ENCODE measurements around the gene MYO1F. TPM values are rescaled to one million over a fixed set of nuclear protein-coding genes. Genes with fewer than 3 reads are reported as not detected.
"Not testable (repeated sequence)": the region's sequence is repeated elsewhere in the genome, so short reads cannot be mapped to it uniquely, and the experiment has no call there.

Gene MYO1F
- total RNA-seq, 1 donor from 2014 or later = 0.69 TPM

GRCh38 chr19:8575467-8575997 is 1.7 kb downstream of the MYO1F start:
- DNase-seq (ENCODE audit: low spot score in 2 of 2, unreplicated experiment in 2 of 2) = no peak
- Mint-ChIP-seq H3K4me3 (no peak overlapping the region), H3K27ac (no peak overlapping the region), H3K9me3 (no peaks in the 10 kb centered on the region), H3K36me3 (no peaks in the 10 kb centered on the region), H3K27me3 (ENCODE audit: low read depth) (peaks cover 29% of the 10 kb centered on the region), H3K4me1 (peaks cover 5% of the 10 kb centered on the region)
- TF ChIP-seq CTCF (IDR thresholded peaks at IDR 0.05; ENCODE audit: unreplicated experiment) = no peak

- H3K4me1 Mint-ChIP-seq; H3K4me3 Mint-ChIP-seq; H3K27ac Mint-ChIP-seq; H3K36me3 Mint-ChIP-seq; H3K9me3 Mint-ChIP-seq; DNase-seq (ENCODE audit: low spot score in 2 of 2, unreplicated experiment in 2 of 2): not testable (repeated sequence)
- H3K27me3 Mint-ChIP-seq (ENCODE audit: low read depth) = peaks cover 28% of the 10 kb centered on the region
Observed at GRCh38 chr19:8574619-8574922, 2.7 kb downstream of the MYO1F start.

- H3K9me3 Mint-ChIP-seq = no peaks in the 10 kb centered on the region
- H3K36me3 Mint-ChIP-seq = no peaks in the 10 kb centered on the region
- DNase-seq (ENCODE audit: low spot score in 2 of 2, unreplicated experiment in 2 of 2) = no peak
- H3K27ac Mint-ChIP-seq = no peak overlapping the region
- H3K4me1 Mint-ChIP-seq = peaks cover 5% of the 10 kb centered on the region
- peaks cover 17% of the 10 kb centered on the region for H3K27me3 Mint-ChIP-seq (ENCODE audit: low read depth)
- TF ChIP-seq CTCF (IDR thresholded peaks at IDR 0.05; ENCODE audit: unreplicated experiment) = no peak
- H3K4me3 Mint-ChIP-seq = no peak overlapping the region
Observed at GRCh38 chr19:8573316-8573715, 3.9 kb downstream of the MYO1F start.

GRCh38 chr19:8571006-8571411 is 6.2 kb downstream of the MYO1F start:
- H3K36me3 Mint-ChIP-seq = no peaks in the 10 kb centered on the region
- H3K9me3 Mint-ChIP-seq = no peaks in the 10 kb centered on the region
- H3K27ac Mint-ChIP-seq = no peak overlapping the region
- peaks cover 3% of the 10 kb centered on the region for H3K4me1 Mint-ChIP-seq
- no peak for DNase-seq (ENCODE audit: low spot score in 2 of 2, unreplicated experiment in 2 of 2)
- peaks cover 6% of the 10 kb centered on the region for H3K27me3 Mint-ChIP-seq (ENCODE audit: low read depth)
- no peak overlapping the region for H3K4me3 Mint-ChIP-seq
- no peak for TF ChIP-seq CTCF (IDR thresholded peaks at IDR 0.05; ENCODE audit: unreplicated experiment)

GRCh38 chr19:8569066-8569771 is 8.0 kb downstream of the MYO1F start:
- Mint-ChIP-seq H3K36me3 (no peaks in the 10 kb centered on the region), H3K4me1 (no peaks in the 10 kb centered on the region)

More at GRCh38 chr19:8569066-8569771, 8.0 kb downstream of the MYO1F start:
- H3K27me3 Mint-ChIP-seq (ENCODE audit: low read depth) = peaks cover 3% of the 10 kb centered on the region
- DNase-seq (ENCODE audit: low spot score in 2 of 2, unreplicated experiment in 2 of 2) = no peak
- no peaks in the 10 kb centered on the region for H3K9me3 Mint-ChIP-seq
- H3K4me3 Mint-ChIP-seq = no peak overlapping the region
- no peak for TF ChIP-seq CTCF (IDR thresholded peaks at IDR 0.05; ENCODE audit: unreplicated experiment)
- no peak overlapping the region for H3K27ac Mint-ChIP-seq

Measured in mesothelial cell of epicardium (in vitro differentiated cells).